Measurements from ENCODE around the gene TECPR1.

TECPR1 gene

DNA sequence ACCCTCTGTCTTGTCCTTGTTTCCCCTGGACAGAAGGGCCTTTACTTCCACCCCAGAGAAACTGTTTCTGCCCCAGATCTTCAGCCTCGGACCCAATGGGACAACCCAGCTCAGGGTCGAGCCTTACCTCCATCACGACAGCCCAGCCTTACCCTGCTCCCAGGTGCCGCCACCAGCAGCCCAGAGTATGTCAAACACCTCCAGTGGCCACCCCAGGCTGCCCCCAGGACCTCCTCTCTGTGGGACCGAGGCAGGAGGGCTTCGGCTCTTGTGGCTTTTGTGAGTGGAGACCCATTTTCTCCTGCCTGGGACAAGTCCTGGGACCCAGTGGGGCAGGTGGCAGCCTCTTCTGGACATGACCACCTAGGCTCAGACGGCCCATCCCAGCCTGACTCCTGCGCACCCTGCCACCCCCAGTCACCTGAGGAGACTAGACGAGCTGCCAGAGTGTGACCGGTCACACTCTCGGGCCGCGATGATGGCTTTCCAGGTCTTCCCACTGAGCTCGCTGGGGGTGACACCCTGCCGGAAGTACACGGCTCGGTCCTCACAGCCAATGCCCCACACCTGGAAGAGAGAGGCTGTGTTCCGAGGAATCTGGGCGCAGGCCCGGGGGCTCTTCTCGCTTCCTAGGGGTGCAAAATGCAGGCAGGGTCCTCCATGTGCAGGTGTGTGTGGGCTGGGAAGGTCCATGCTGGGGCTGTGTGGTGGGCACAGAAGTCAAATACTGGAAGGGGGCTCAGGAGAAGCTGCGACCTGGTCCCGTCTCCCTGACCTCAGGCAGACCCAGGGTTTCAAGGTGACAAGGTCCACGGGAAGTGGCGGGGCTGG, 15.5 kb downstream of the TECPR1 start:
- Histone ChIP-seq H3K4me1 (ENCODE audit: insufficient read depth, low read length, severe bottlenecking) (no peaks in the 10 kb centered on the region), H2AFZ (ENCODE audit: low read length) (no peak overlapping the region), H3K4me3 (ENCODE audit: low read depth, low read length, poor library complexity, severe bottlenecking) (no peak overlapping the region), H4K20me1 (ENCODE audit: insufficient read depth, low read length) (no peaks in the 10 kb centered on the region), H3K9me3 (ENCODE audit: low read length) (no peaks in the 10 kb centered on the region), H3K27ac (ENCODE audit: low read depth, low read length, poor library complexity, severe bottlenecking) (no peak overlapping the region), H3F3A (ENCODE audit: insufficient read depth, low read length) (no peaks in the 10 kb centered on the region), H3K36me3 (ENCODE audit: insufficient read depth, low read length) (peaks cover 6% of the 10 kb centered on the region; the same call in 1 of the 2 replicates), H3K79me2 (ENCODE audit: insufficient read depth, low read length) (no peaks in the 10 kb centered on the region), H3K4me2 (ENCODE audit: low read length) (no peak overlapping the region), H3K9me2 (ENCODE audit: low read depth, low read length) (no peaks in the 10 kb centered on the region), H3K9ac (ENCODE audit: low read length) (no peak overlapping the region), H3K27me3 (ENCODE audit: insufficient read depth, low read length) (no peaks in the 10 kb centered on the region)
- TF ChIP-seq, protein P1, sequence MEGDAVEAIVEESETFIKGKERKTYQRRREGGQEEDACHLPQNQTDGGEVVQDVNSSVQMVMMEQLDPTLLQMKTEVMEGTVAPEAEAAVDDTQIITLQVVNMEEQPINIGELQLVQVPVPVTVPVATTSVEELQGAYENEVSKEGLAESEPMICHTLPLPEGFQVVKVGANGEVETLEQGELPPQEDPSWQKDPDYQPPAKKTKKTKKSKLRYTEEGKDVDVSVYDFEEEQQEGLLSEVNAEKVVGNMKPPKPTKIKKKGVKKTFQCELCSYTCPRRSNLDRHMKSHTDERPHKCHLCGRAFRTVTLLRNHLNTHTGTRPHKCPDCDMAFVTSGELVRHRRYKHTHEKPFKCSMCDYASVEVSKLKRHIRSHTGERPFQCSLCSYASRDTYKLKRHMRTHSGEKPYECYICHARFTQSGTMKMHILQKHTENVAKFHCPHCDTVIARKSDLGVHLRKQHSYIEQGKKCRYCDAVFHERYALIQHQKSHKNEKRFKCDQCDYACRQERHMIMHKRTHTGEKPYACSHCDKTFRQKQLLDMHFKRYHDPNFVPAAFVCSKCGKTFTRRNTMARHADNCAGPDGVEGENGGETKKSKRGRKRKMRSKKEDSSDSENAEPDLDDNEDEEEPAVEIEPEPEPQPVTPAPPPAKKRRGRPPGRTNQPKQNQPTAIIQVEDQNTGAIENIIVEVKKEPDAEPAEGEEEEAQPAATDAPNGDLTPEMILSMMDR (IDR thresholded peaks at IDR 0.05; ENCODE audit: low read length) = no peak
- no peak for TF ChIP-seq EZH2 (IDR thresholded peaks at IDR 0.05; ENCODE audit: borderline replicate concordance, low read length)

DNA sequence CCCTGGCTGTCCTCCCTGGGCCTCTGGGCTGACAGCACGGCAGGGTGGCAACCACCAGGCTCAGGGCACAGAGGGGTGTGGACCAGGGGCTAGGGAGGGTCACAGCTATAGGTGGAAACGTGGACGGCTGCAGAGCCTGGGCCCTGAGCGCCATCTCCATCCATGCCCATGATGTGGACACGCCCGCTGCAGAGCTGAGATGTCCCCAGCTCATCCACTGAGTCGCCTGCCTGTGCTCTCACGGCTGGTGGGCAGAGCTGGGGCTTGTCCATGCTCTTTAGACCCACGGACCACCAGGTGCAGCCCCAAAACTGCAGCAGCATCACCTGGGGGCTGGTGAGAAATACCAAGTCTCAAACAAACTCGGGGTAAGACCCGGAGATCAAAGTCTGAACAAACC, 16.1 kb downstream of the TECPR1 start:
- Histone ChIP-seq H3K27me3 (ENCODE audit: insufficient read depth, low read length) (no peaks in the 10 kb centered on the region), H3K4me1 (ENCODE audit: insufficient read depth, low read length, severe bottlenecking) (no peaks in the 10 kb centered on the region), H3K4me2 (ENCODE audit: low read length) (no peak overlapping the region), H3K36me3 (ENCODE audit: insufficient read depth, low read length) (peaks cover 6% of the 10 kb centered on the region; the same call in 1 of the 2 replicates), H3K9me2 (ENCODE audit: low read depth, low read length) (no peaks in the 10 kb centered on the region), H3F3A (ENCODE audit: insufficient read depth, low read length) (no peaks in the 10 kb centered on the region), H2AFZ (ENCODE audit: low read length) (no peak overlapping the region), H3K9me3 (ENCODE audit: low read length) (no peaks in the 10 kb centered on the region), H4K20me1 (ENCODE audit: insufficient read depth, low read length) (no peaks in the 10 kb centered on the region), H3K4me3 (ENCODE audit: low read depth, low read length, poor library complexity, severe bottlenecking) (no peak overlapping the region), H3K27ac (ENCODE audit: low read depth, low read length, poor library complexity, severe bottlenecking) (no peak overlapping the region), H3K9ac (ENCODE audit: low read length) (no peak overlapping the region), H3K79me2 (ENCODE audit: insufficient read depth, low read length) (no peaks in the 10 kb centered on the region)
- TF ChIP-seq, protein P1 (IDR thresholded peaks at IDR 0.05; ENCODE audit: low read length) = no peak
- TF ChIP-seq EZH2 (IDR thresholded peaks at IDR 0.05; ENCODE audit: borderline replicate concordance, low read length) = no peak

DNA sequence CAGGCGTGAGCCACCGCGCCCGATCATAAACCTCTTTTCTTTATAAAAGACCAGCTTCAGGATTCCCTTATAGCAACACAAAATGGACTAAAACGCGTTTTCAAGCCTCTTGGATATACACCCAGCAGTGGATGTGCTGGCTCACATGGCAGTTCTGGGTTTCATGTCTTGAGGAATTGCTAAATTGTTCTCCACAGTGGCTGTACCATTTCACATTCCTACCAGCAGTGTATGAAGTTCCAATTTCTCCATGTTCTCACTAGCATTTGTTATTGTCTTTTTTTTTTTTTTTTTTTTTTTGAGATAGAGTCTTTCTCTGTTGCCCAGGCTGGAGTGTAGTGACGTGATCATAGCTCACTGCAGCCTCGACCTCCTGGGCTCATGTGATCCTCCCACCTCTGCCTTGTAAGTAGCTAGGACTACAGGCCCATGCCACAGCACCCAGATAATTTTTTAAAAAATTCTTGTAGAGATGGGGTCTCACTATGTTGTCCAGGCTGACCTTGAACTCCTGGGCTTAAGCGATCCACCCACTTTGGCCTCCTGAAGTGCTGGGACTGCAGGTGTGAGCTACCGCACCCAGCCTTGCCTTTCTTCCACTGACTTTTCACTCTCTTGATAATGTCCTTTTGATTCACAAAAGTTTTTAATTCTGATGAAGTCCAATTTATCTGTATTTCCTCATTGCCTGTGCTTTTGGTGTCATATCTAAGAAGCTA, 17.4 kb downstream of the TECPR1 start:
- Histone ChIP-seq H4K20me1 (ENCODE audit: insufficient read depth, low read length) (no peaks in the 10 kb centered on the region), H2AFZ (ENCODE audit: low read length) (no peak overlapping the region), H3K4me1 (ENCODE audit: insufficient read depth, low read length, severe bottlenecking) (no peaks in the 10 kb centered on the region), H3K27ac (ENCODE audit: low read depth, low read length, poor library complexity, severe bottlenecking) (no peak overlapping the region), H3K4me2 (ENCODE audit: low read length) (no peak overlapping the region), H3K9me3 (ENCODE audit: low read length) (no peaks in the 10 kb centered on the region), H3K4me3 (ENCODE audit: low read depth, low read length, poor library complexity, severe bottlenecking) (no peak overlapping the region), H3K9me2 (ENCODE audit: low read depth, low read length) (no peaks in the 10 kb centered on the region), H3K36me3 (ENCODE audit: insufficient read depth, low read length) (peaks cover 6% of the 10 kb centered on the region; the same call in 1 of the 2 replicates), H3F3A (ENCODE audit: insufficient read depth, low read length) (no peaks in the 10 kb centered on the region), H3K9ac (ENCODE audit: low read length) (no peak overlapping the region), H3K79me2 (ENCODE audit: insufficient read depth, low read length) (no peaks in the 10 kb centered on the region), H3K27me3 (ENCODE audit: insufficient read depth, low read length) (no peaks in the 10 kb centered on the region)
- TF ChIP-seq EZH2 (IDR thresholded peaks at IDR 0.05; ENCODE audit: borderline replicate concordance, low read length) = no peak
- TF ChIP-seq, protein P1 (IDR thresholded peaks at IDR 0.05; ENCODE audit: low read length) = no peak
